ENCODE measurements around the gene PCDH9. TPM values are rescaled to one million over a fixed set of nuclear protein-coding genes. Genes with fewer than 3 reads are reported as not detected.

PCDH9 gene
- total and polyA plus RNA-seq, 2 of the 13 experiments (the other 11 are each of a cell fraction or from before 2014, with no cell fraction given) = 0.09 TPM; not detected in 1

- Histone ChIP-seq H3K27ac (ENCODE audit: extremely low read length, insufficient read depth, low read length) (no peak overlapping the region), H3K4me1 (ENCODE audit: insufficient read depth, low read length) (no peaks in the 10 kb centered on the region), H3K9ac (ENCODE audit: insufficient read depth, low read depth, low read length) (no peak overlapping the region), H3K36me3 (replicated peaks in 1 of 2; ENCODE audit: control insufficient read depth in 1 of 2, insufficient read depth in 2 of 2, low read length in 2 of 2) (no peaks in the 10 kb centered on the region), H2AFZ (ENCODE audit: low read length) (no peak overlapping the region), H3K9me3 (ENCODE audit: low read length) (no peaks in the 10 kb centered on the region), H3K4me3 (replicated peaks in 1 of 3; ENCODE audit: insufficient read depth in 1 of 3, low read depth in 2 of 3, low read length in 3 of 3) (no peak overlapping the region), H3K27me3 (ENCODE audit: control insufficient read depth in 1 of 2, insufficient read depth in 2 of 2, low read length in 2 of 2) (no peaks in the 10 kb centered on the region), H4K20me1 (ENCODE audit: insufficient read depth, low read length) (no peaks in the 10 kb centered on the region), H3K4me2 (ENCODE audit: low read depth, low read length) (no peak overlapping the region), H3K79me2 (ENCODE audit: insufficient read depth, low read length) (no peaks in the 10 kb centered on the region)
- FAIRE-seq (no peak), DNase-seq (ENCODE audit: low spot score) (no peak), ATAC-seq (no peak)
- in situ Hi-C loops (cut with HindIII; ENCODE audit: extremely low pct_ligation_motif_present, low pct_unique_long_range_greater_than_20kb) = no loop called here
- CTCF ChIA-PET (ENCODE audit: low intra/inter-chr PET ratio, low total read pairs) = no interaction called here
- WGBS (ENCODE audit: low lambda C conversion rate) = 9% methylated on average over 1 of the region's 1 CpG
- BruUV-seq (replicated peaks) = no TSS peak
- intact Hi-C loops (cut with micrococcal nuclease; ENCODE audit: unreplicated experiment) = no loop called here
- TF ChIP-seq CAMTA2 (CRISPR knock-in tag; IDR thresholded peaks at IDR 0.05; ENCODE audit: borderline replicate concordance) (no peak), ZNF782 (CRISPR knock-in tag; IDR thresholded peaks at IDR 0.05; ENCODE audit: borderline replicate concordance) (no peak), ZBTB44 (CRISPR knock-in tag; IDR thresholded peaks at IDR 0.05) (no peak), LRRFIP1 (CRISPR knock-in tag; conservative IDR thresholded peaks at IDR 0.05) (no peak), ZSCAN29 (CRISPR knock-in tag; conservative IDR thresholded peaks at IDR 0.05) (no peak), ZNF3 (CRISPR knock-in tag; IDR thresholded peaks at IDR 0.05) (no peak), SRY (CRISPR knock-in tag; IDR thresholded peaks at IDR 0.05) (no peak), ZNF331 (CRISPR knock-in tag; IDR thresholded peaks at IDR 0.05) (no peak), FOSL2 (CRISPR knock-in tag; IDR thresholded peaks at IDR 0.05) (no peak), CTCF (CRISPR knock-in tag; IDR thresholded peaks at IDR 0.05) (no peak), ZNF800 (CRISPR knock-in tag; IDR thresholded peaks at IDR 0.05) (no peak), ZBTB1 (CRISPR knock-in tag; IDR thresholded peaks at IDR 0.05; ENCODE audit: borderline replicate concordance) (no peak), MEIS2 (CRISPR knock-in tag; IDR thresholded peaks at IDR 0.05) (no peak), KMT2B (CRISPR knock-in tag; IDR thresholded peaks at IDR 0.05) (no peak), ZSCAN22 (CRISPR knock-in tag; IDR thresholded peaks at IDR 0.05) (no peak)
- POLR2A ChIA-PET = no interaction called here
Observed at GRCh38 chr13:67095621-67096020, 134.5 kb downstream of the PCDH9 start.
